Ovary (tissue), 3 donors: ENCODE results near the gene EXD3.

Experiments used
- POLR2A ChIP-seq: fragments of 450-650 bp; IDR thresholded peaks from one replicate; pipeline ENCODE4 v1.6.1; 2017; ENCODE audit warnings: antibody characterized with exemption, mild to moderate bottlenecking, moderate library complexity
- TF ChIP-seq, protein P1 (sequence below), 3 donors: fragments of 450-650 bp in 2 of 3; fragments of 200-600 bp in 1 of 3; IDR thresholded peaks; one replicate each; pipeline versions ENCODE4 v1.5.1 to v1.8.0; 2016 to 2022; ENCODE audit warnings: antibody characterized with exemption in 3 of 3, mild to moderate bottlenecking in 1 of 3
- donor health status: DM: no; HTN: no; CAD: no.

DNA sequence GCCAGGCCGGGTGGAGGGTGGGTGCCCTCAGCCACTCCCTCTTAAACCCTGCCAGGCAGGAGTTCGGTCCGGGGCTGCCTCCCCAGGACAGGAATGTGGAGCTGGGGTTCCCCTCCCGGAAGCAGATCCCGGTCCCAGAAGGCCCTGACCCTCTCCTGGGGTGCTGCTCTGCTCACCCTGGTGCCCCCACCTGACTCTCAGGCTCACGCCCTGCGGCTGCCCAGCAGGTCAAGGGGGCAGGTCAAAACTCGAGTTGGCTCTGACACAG, 117.2 kb downstream of the EXD3 start:
- TF ChIP-seq, protein P1, sequence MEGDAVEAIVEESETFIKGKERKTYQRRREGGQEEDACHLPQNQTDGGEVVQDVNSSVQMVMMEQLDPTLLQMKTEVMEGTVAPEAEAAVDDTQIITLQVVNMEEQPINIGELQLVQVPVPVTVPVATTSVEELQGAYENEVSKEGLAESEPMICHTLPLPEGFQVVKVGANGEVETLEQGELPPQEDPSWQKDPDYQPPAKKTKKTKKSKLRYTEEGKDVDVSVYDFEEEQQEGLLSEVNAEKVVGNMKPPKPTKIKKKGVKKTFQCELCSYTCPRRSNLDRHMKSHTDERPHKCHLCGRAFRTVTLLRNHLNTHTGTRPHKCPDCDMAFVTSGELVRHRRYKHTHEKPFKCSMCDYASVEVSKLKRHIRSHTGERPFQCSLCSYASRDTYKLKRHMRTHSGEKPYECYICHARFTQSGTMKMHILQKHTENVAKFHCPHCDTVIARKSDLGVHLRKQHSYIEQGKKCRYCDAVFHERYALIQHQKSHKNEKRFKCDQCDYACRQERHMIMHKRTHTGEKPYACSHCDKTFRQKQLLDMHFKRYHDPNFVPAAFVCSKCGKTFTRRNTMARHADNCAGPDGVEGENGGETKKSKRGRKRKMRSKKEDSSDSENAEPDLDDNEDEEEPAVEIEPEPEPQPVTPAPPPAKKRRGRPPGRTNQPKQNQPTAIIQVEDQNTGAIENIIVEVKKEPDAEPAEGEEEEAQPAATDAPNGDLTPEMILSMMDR (IDR thresholded peaks at IDR 0.05) = no peak
- TF ChIP-seq POLR2A = no peak
